Measurements from ENCODE around the gene KDM2A. TPM values are rescaled to one million over a fixed set of nuclear protein-coding genes. Genes with fewer than 3 reads are reported as not detected.

KDM2A gene
- total RNA-seq, 1 experiment from 2014 or later, result 120 TPM

- no peaks in the 10 kb centered on the region for H3K27me3 ChIP-seq (ENCODE audit: insufficient read depth, low read depth)
- no peaks in the 10 kb centered on the region; the same call in 1 of the 2 replicates for H4K20me1 ChIP-seq (ENCODE audit: insufficient read depth)
- DNase-seq, result no peak
- peak overlapping the region; percentile 72; the same call in 1 of the 2 replicates for H3K4me2 ChIP-seq
- H3K79me2 ChIP-seq (ENCODE audit: low read depth), result peaks cover 2% of the 10 kb centered on the region; the same call in 1 of the 2 replicates
- H2AFZ ChIP-seq, result no peak overlapping the region
- H3K4me1 ChIP-seq (replicated peaks; ENCODE audit: insufficient read depth), result peaks cover 24% of the 10 kb centered on the region
- CTCF ChIA-PET, result interaction anchor here (0.6 to 2.2 kb wide), 6 partner anchors 8 to 177 kb away, joined by 4 to 18 read pairs (median 6); no protein-coding TSS in a partner anchor
- intact Hi-C loops (cut with micrococcal nuclease; ENCODE audit: unreplicated experiment), result loop anchor here (5.0 kb wide), 3 partner anchors 121 to 204 kb away; partner anchors contain the start of gene RHOD
- H3K4me3 ChIP-seq, result no peak overlapping the region
- TF ChIP-seq, protein P1, sequence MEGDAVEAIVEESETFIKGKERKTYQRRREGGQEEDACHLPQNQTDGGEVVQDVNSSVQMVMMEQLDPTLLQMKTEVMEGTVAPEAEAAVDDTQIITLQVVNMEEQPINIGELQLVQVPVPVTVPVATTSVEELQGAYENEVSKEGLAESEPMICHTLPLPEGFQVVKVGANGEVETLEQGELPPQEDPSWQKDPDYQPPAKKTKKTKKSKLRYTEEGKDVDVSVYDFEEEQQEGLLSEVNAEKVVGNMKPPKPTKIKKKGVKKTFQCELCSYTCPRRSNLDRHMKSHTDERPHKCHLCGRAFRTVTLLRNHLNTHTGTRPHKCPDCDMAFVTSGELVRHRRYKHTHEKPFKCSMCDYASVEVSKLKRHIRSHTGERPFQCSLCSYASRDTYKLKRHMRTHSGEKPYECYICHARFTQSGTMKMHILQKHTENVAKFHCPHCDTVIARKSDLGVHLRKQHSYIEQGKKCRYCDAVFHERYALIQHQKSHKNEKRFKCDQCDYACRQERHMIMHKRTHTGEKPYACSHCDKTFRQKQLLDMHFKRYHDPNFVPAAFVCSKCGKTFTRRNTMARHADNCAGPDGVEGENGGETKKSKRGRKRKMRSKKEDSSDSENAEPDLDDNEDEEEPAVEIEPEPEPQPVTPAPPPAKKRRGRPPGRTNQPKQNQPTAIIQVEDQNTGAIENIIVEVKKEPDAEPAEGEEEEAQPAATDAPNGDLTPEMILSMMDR (conservative IDR thresholded peaks at IDR 0.05), result no peak
- no peak for TF ChIP-seq EZH2 (IDR thresholded peaks at IDR 0.05; ENCODE audit: low read depth)
- POLR2A ChIA-PET (ENCODE audit: unreplicated experiment), result interaction anchor here (0.6 to 0.7 kb wide), 3 partner anchors 42 to 118 kb away, joined by 3 read pairs; partner anchors contain the start of genes POLD4 and SSH3
- H3K9me3 ChIP-seq (ENCODE audit: insufficient read depth, low read depth), result no peaks in the 10 kb centered on the region
- H3K36me3 ChIP-seq (ENCODE audit: low read depth), result peaks cover 6% of the 10 kb centered on the region; the same call in 1 of the 2 replicates
- no peak overlapping the region for H3K27ac ChIP-seq
- no peaks in the 10 kb centered on the region for H3K9me2 ChIP-seq (ENCODE audit: insufficient read depth)
- peaks cover 53% of the 10 kb centered on the region for H3F3A ChIP-seq (ENCODE audit: insufficient read depth, low read depth)
- BruUV-seq (replicated peaks), result no TSS peak
These were observed 142.5 kb downstream of the KDM2A start for GRCh38 chr11:67261640-67261945.

DNA sequence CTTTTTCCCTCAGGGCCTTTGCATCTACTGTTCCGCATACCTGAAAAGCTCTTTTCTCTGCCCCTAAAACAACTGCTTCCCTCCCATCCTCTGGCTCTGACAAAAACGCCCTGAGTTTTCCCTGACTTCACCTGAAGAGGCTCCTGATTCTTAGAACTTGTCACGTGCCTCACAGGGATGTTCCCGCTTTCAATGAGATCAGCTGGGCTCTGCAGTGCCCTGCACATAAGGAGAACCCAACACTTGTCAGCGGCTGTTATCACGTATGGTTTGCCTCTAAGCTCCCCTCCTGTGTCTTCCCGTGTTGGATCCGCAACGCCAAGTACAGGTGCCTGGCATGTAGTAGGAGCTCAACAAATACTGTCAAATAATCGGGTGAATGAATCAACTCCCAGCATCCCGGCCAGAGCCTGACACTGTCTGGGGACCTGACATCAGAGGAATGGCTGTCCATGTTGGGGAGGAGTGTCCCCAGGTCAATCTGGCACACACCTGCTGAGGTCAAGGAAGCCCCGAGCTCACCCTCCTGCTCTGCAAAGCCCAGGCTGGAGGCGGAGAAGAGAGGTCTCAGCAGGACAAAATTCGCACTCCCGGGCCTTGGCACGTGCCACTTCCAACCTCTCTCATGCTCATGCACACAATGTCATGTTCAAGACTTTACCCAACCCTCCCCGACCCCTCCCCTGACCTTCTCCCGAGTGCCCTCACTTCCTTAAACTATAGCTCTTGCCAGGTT lies 143.1 kb downstream of the KDM2A start:
- intact Hi-C loops (cut with micrococcal nuclease; ENCODE audit: unreplicated experiment), result loop anchor here (1.0 to 5.0 kb wide), 5 partner anchors 23 to 205 kb away; partner anchors contain the start of gene RHOD
- Histone ChIP-seq H3K4me2 (peak overlapping the region; percentile 29; the same call in 1 of the 2 replicates), H3K36me3 (ENCODE audit: low read depth) (0 out of 2 replicates have a peak, but pooled peaks cover 1% of the 10 kb centered on the region), H3K9me2 (ENCODE audit: insufficient read depth) (no peaks in the 10 kb centered on the region), H4K20me1 (ENCODE audit: insufficient read depth) (no peaks in the 10 kb centered on the region; the same call in 1 of the 2 replicates), H3K79me2 (ENCODE audit: low read depth) (peaks cover 8% of the 10 kb centered on the region), H3F3A (ENCODE audit: insufficient read depth, low read depth) (peaks cover 50% of the 10 kb centered on the region), H3K27me3 (ENCODE audit: insufficient read depth, low read depth) (no peaks in the 10 kb centered on the region), H3K27ac (no peak overlapping the region), H3K4me1 (replicated peaks; ENCODE audit: insufficient read depth) (peaks cover 24% of the 10 kb centered on the region), H2AFZ (no peak overlapping the region), H3K4me3 (no peak overlapping the region), H3K9me3 (ENCODE audit: insufficient read depth, low read depth) (no peaks in the 10 kb centered on the region)
- POLR2A ChIA-PET (ENCODE audit: unreplicated experiment), result interaction anchor here (0.6 to 0.7 kb wide), 3 partner anchors 41 to 117 kb away, joined by 3 read pairs; partner anchors contain the start of genes POLD4 and SSH3
- no peak for TF ChIP-seq EZH2 (IDR thresholded peaks at IDR 0.05; ENCODE audit: low read depth)
- TF ChIP-seq, protein P1 (conservative IDR thresholded peaks at IDR 0.05), result no peak
- CTCF ChIA-PET, result interaction anchor here (0.6 to 2.2 kb wide), 6 partner anchors 8 to 239 kb away, joined by 4 to 18 read pairs (median 8); no protein-coding TSS in a partner anchor
- no TSS peak for BruUV-seq (replicated peaks)
- DNase-seq, result no peak

DNA sequence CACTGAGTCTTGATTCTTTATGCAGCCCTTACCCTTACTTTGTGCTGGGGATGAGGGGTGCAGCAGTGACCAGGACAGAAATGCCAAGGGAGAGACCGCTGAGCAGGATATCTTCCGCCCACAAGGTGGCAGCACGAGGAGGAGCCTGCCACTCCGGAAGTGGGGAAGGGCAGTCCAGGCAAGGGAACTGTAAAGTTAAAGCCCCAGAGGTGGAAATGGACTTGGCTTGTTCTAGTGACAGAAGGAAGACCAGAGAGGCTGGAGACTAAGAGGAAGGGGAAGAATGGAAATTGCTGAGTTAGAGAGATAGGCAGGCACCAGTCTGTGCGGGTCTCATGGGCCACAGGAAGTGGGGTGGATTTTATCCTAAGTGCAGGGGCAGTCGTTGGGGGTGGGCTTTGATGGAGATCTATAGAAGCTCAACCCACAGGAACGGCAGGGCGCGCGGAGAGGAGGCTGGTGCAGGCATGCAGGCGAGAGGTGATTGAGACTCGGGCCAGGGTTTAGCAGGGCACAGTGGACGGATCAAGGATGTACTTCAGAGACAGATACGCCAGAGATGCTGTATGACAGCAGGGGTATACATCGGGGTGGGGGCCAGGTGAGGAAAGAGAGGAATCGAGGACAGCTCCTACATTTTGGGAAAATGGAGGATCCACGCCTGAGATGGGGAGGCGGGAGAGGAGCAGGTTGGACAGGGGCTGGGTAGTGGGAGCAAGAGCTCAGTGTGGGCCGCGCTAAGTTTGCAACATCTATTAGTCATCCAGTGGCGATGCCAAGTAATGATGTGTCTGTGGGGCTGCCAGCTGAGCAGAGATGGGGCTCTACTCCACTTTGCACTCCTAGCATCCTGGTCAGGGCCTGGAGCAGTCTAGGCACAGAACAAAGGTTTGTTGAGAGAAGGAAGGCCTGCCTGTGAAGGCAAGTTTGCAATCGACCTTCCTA lies 143.9 kb downstream of the KDM2A start:
- DNase-seq, result peak; percentile 64 to 83
- H3K9me2 ChIP-seq (ENCODE audit: insufficient read depth), result no peaks in the 10 kb centered on the region
- no peaks in the 10 kb centered on the region for H3K9me3 ChIP-seq (ENCODE audit: insufficient read depth, low read depth)
- H3K79me2 ChIP-seq (ENCODE audit: low read depth), result peaks cover 16% of the 10 kb centered on the region
- H3K4me1 ChIP-seq (replicated peaks; ENCODE audit: insufficient read depth), result peaks cover 30% of the 10 kb centered on the region
- H2AFZ ChIP-seq, result 0 out of 2 replicates have a peak overlapping the region, but pooled peaks have one; percentile 13
- H3K27me3 ChIP-seq (ENCODE audit: insufficient read depth, low read depth), result no peaks in the 10 kb centered on the region
- TF ChIP-seq EZH2 (IDR thresholded peaks at IDR 0.05; ENCODE audit: low read depth), result no peak
- TF ChIP-seq, protein P1 (conservative IDR thresholded peaks at IDR 0.05), result peak; percentile 93
- no TSS peak for BruUV-seq (replicated peaks)
- peak overlapping the region; percentile 29 for H3K4me2 ChIP-seq
- H3K4me3 ChIP-seq, result no peak overlapping the region
- H4K20me1 ChIP-seq (ENCODE audit: insufficient read depth), result peaks cover 5% of the 10 kb centered on the region
- peaks cover 51% of the 10 kb centered on the region for H3F3A ChIP-seq (ENCODE audit: insufficient read depth, low read depth)
- no peaks in the 10 kb centered on the region for H3K36me3 ChIP-seq (ENCODE audit: low read depth)
- ChIA-PET CTCF (interaction anchor here (0.6 to 2.2 kb wide), 7 partner anchors 9 to 435 kb away, joined by 3 to 18 read pairs (median 8); no protein-coding TSS in a partner anchor), POLR2A (ENCODE audit: unreplicated experiment) (interaction anchor here (0.6 kb wide), 3 partner anchors 23 to 40 kb away, joined by 3 read pairs; partner anchors contain the start of gene SSH3)
- no peak overlapping the region for H3K27ac ChIP-seq
- intact Hi-C loops (cut with micrococcal nuclease; ENCODE audit: unreplicated experiment), result loop anchor here (1.0 to 5.0 kb wide), 5 partner anchors 24 to 206 kb away; partner anchors contain the start of gene RHOD
